ENCODE data around the gene MALRD1. TPM values are rescaled to one million over a fixed set of nuclear protein-coding genes. Genes with fewer than 3 reads are reported as not detected.

MALRD1 gene
- total and polyA plus RNA-seq, 2 donors (not counting 1 experiment from before 2014, with no cell fraction given), result 0.62 to 1.7 TPM

GRCh38 chr10:19728964-19729363 is 680.4 kb downstream of the MALRD1 start:
- H3K27ac ChIP-seq (ENCODE audit: insufficient read depth, low read length), result no peak overlapping the region
- no peak for TF ChIP-seq CTCF (conservative IDR thresholded peaks at IDR 0.05 in 1 of 2, IDR thresholded peaks at IDR 0.05 in 1 of 2; ENCODE audit: low read depth in 1 of 2, low read length in 2 of 2)
- no peak for TF ChIP-seq EZH2 (IDR thresholded peaks at IDR 0.05; ENCODE audit: low read length, missing control alignments)
- no peaks in the 10 kb centered on the region for H3K79me2 ChIP-seq (ENCODE audit: control insufficient read depth, insufficient read depth, low read length)
- H3K27me3 ChIP-seq (ENCODE audit: control insufficient read depth, insufficient read depth, low read length), result no peaks in the 10 kb centered on the region
- no peak for DNase-seq (ENCODE audit: low read depth in 2 of 2)
- peaks cover 3% of the 10 kb centered on the region for H3K4me1 ChIP-seq (ENCODE audit: control insufficient read depth, extremely low read depth, insufficient read depth, low read length)
- H3K9me3 ChIP-seq (ENCODE audit: control insufficient read depth, insufficient read depth, low read depth, low read length), result no peaks in the 10 kb centered on the region
- H3K9ac ChIP-seq (ENCODE audit: insufficient read depth, low read length), result no peak overlapping the region
- H3K4me3 ChIP-seq (replicated peaks in 1 of 4; ENCODE audit: control extremely low read depth in 1 of 4, insufficient read depth in 1 of 4, low read depth in 3 of 4, low read length in 4 of 4), result no peak overlapping the region
- H3K4me2 ChIP-seq (ENCODE audit: extremely low read depth, insufficient read depth, low read length), result no peak overlapping the region
- H3K36me3 ChIP-seq (ENCODE audit: control insufficient read depth, insufficient read depth, low read length), result no peaks in the 10 kb centered on the region
- no peak overlapping the region for H2AFZ ChIP-seq (ENCODE audit: low read length)
- H4K20me1 ChIP-seq (ENCODE audit: control insufficient read depth, extremely low read depth, insufficient read depth, low read length), result no peaks in the 10 kb centered on the region

DNA sequence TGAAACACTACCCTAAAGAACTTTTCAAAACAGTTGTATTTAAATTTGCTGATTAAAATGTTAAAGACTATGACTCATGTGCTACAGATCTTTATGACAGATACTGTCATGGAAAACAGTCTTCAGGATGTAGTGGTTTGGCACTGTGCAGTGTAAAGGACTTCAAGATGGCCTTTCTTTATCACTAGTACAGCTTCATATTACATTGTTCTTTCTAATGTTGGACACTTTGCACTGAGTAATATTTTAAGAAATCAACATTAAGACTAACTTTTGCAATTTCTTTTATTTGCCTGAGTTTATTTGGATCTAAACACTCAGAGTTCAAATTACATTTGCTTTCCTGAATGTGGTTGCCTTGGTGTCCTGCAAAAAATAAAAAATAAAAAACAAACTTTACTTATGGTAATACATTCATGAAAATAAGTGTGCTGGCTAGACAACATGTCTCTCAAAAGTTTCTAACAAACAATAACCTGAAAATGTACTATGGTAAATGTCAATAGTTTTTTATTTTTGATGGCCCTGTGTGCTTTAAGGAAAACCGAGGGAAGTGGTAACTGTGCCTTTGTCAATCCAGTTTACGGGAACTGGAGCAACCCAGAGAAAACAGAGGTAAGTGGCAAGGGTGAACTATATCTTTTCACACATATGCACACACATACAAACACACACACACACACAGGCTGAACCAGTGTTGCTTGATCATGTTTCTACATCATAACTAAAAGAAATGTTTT is 681.7 kb downstream of the MALRD1 start:
- Histone ChIP-seq H2AFZ (ENCODE audit: low read length) (peak overlapping the region; percentile 7), H3K27ac (ENCODE audit: insufficient read depth, low read length) (peak overlapping the region; percentile 23), H3K4me2 (ENCODE audit: extremely low read depth, insufficient read depth, low read length) (peak overlapping the region; percentile 18), H4K20me1 (ENCODE audit: control insufficient read depth, extremely low read depth, insufficient read depth, low read length) (no peaks in the 10 kb centered on the region), H3K4me3 (replicated peaks in 1 of 4; ENCODE audit: control extremely low read depth in 1 of 4, insufficient read depth in 1 of 4, low read depth in 3 of 4, low read length in 4 of 4) (no peak overlapping the region), H3K27me3 (ENCODE audit: control insufficient read depth, insufficient read depth, low read length) (no peaks in the 10 kb centered on the region), H3K9me3 (ENCODE audit: control insufficient read depth, insufficient read depth, low read depth, low read length) (no peaks in the 10 kb centered on the region), H3K79me2 (ENCODE audit: control insufficient read depth, insufficient read depth, low read length) (no peaks in the 10 kb centered on the region), H3K36me3 (ENCODE audit: control insufficient read depth, insufficient read depth, low read length) (no peaks in the 10 kb centered on the region), H3K4me1 (ENCODE audit: control insufficient read depth, extremely low read depth, insufficient read depth, low read length) (peaks cover 3% of the 10 kb centered on the region), H3K9ac (ENCODE audit: insufficient read depth, low read length) (no peak overlapping the region)
- DNase-seq (ENCODE audit: low read depth in 2 of 2), result peak; percentile 83 to 86
- TF ChIP-seq CTCF (conservative IDR thresholded peaks at IDR 0.05 in 1 of 2, IDR thresholded peaks at IDR 0.05 in 1 of 2; ENCODE audit: low read depth in 1 of 2, low read length in 2 of 2), result no peak
- no peak for TF ChIP-seq EZH2 (IDR thresholded peaks at IDR 0.05; ENCODE audit: low read length, missing control alignments)

- Histone ChIP-seq H3K9ac (ENCODE audit: insufficient read depth, low read length) (no peak overlapping the region), H4K20me1 (ENCODE audit: control insufficient read depth, extremely low read depth, insufficient read depth, low read length) (no peaks in the 10 kb centered on the region), H3K27me3 (ENCODE audit: control insufficient read depth, insufficient read depth, low read length) (no peaks in the 10 kb centered on the region), H3K79me2 (ENCODE audit: control insufficient read depth, insufficient read depth, low read length) (no peaks in the 10 kb centered on the region), H3K4me1 (ENCODE audit: control insufficient read depth, extremely low read depth, insufficient read depth, low read length) (peaks cover 3% of the 10 kb centered on the region), H3K4me3 (replicated peaks in 1 of 4; ENCODE audit: control extremely low read depth in 1 of 4, insufficient read depth in 1 of 4, low read depth in 3 of 4, low read length in 4 of 4) (no peak overlapping the region), H3K27ac (ENCODE audit: insufficient read depth, low read length) (peak overlapping the region; percentile 23), H3K36me3 (ENCODE audit: control insufficient read depth, insufficient read depth, low read length) (no peaks in the 10 kb centered on the region), H2AFZ (ENCODE audit: low read length) (peak overlapping the region; percentile 7), H3K4me2 (ENCODE audit: extremely low read depth, insufficient read depth, low read length) (peak overlapping the region; percentile 18), H3K9me3 (ENCODE audit: control insufficient read depth, insufficient read depth, low read depth, low read length) (no peaks in the 10 kb centered on the region)
- no peak for TF ChIP-seq EZH2 (IDR thresholded peaks at IDR 0.05; ENCODE audit: low read length, missing control alignments)
- TF ChIP-seq CTCF (conservative IDR thresholded peaks at IDR 0.05 in 1 of 2, IDR thresholded peaks at IDR 0.05 in 1 of 2; ENCODE audit: low read depth in 1 of 2, low read length in 2 of 2), result no peak
- peak; percentile 49 to 68 for DNase-seq (ENCODE audit: low read depth in 2 of 2)
Measured at GRCh38 chr10:19730907-19731217, 682.3 kb downstream of the MALRD1 start.

Data from fibroblast of lung (primary cell).